GM12801 (cell line): ENCODE results near the gene FAM89A.

Source experiments
- CTCF ChIP-seq: IDR thresholded peaks from one replicate; pipeline ENCODE4 v1.5.1; 2011; ENCODE audit warnings: control low read depth; ENCODE audit not compliant: insufficient read length; ENCODE audit errors: extremely low read depth

FAM89A gene

GRCh38 chr1:231044588-231044987 is 4.5 kb upstream of the FAM89A start:
- no peak for TF ChIP-seq CTCF

GRCh38 chr1:231041719-231042261 is 1.7 kb upstream of the FAM89A start:
- TF ChIP-seq CTCF = no peak

- TF ChIP-seq CTCF = no peak
Measured at GRCh38 chr1:231040800-231041718, 1.0 kb upstream of the FAM89A start.

- TF ChIP-seq CTCF = no peak
Measured at GRCh38 chr1:231039161-231040018, 664 bp downstream of the FAM89A start.

- no peak for TF ChIP-seq CTCF
Measured at GRCh38 chr1:231037585-231038517, 2.2 kb downstream of the FAM89A start.

GRCh38 chr1:231036416-231036815 is 3.6 kb downstream of the FAM89A start:
- TF ChIP-seq CTCF = no peak
